ENCODE results near the gene ILK.

- no peak for TF ChIP-seq POLR2AphosphoS5 (IDR thresholded peaks at IDR 0.05; ENCODE audit: low read length)
- TF ChIP-seq TARDBP (IDR thresholded peaks at IDR 0.05; ENCODE audit: borderline replicate concordance): no peak
- TF ChIP-seq CREB1 (IDR thresholded peaks at IDR 0.05; ENCODE audit: low read depth): no peak
- no peak for TF ChIP-seq HCFC1 (IDR thresholded peaks at IDR 0.05; ENCODE audit: low read length)
- TF ChIP-seq JUND (IDR thresholded peaks at IDR 0.05; ENCODE audit: low read depth, low read length): no peak
- TF ChIP-seq, protein P1, sequence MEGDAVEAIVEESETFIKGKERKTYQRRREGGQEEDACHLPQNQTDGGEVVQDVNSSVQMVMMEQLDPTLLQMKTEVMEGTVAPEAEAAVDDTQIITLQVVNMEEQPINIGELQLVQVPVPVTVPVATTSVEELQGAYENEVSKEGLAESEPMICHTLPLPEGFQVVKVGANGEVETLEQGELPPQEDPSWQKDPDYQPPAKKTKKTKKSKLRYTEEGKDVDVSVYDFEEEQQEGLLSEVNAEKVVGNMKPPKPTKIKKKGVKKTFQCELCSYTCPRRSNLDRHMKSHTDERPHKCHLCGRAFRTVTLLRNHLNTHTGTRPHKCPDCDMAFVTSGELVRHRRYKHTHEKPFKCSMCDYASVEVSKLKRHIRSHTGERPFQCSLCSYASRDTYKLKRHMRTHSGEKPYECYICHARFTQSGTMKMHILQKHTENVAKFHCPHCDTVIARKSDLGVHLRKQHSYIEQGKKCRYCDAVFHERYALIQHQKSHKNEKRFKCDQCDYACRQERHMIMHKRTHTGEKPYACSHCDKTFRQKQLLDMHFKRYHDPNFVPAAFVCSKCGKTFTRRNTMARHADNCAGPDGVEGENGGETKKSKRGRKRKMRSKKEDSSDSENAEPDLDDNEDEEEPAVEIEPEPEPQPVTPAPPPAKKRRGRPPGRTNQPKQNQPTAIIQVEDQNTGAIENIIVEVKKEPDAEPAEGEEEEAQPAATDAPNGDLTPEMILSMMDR (IDR thresholded peaks at IDR 0.05 in 2 of 3, conservative IDR thresholded peaks at IDR 0.05 in 1 of 3; ENCODE audit: control insufficient read depth in 2 of 3, extremely low read depth in 1 of 3, insufficient read depth in 1 of 3, low read depth in 3 of 3, low read length in 3 of 3): no peak
- no peak for TF ChIP-seq TAF1 (IDR thresholded peaks at IDR 0.05; ENCODE audit: borderline replicate concordance, low read depth, low read length)
- TF ChIP-seq, protein P2, sequence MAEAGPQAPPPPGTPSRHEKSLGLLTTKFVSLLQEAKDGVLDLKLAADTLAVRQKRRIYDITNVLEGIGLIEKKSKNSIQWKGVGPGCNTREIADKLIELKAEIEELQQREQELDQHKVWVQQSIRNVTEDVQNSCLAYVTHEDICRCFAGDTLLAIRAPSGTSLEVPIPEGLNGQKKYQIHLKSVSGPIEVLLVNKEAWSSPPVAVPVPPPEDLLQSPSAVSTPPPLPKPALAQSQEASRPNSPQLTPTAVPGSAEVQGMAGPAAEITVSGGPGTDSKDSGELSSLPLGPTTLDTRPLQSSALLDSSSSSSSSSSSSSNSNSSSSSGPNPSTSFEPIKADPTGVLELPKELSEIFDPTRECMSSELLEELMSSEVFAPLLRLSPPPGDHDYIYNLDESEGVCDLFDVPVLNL (IDR thresholded peaks at IDR 0.05; ENCODE audit: low read depth, low read length): no peak
- no peak for TF ChIP-seq EGR1 (IDR thresholded peaks at IDR 0.05; ENCODE audit: borderline replicate concordance in 1 of 2, low read depth in 2 of 2, low read length in 2 of 2)
- no peak for TF ChIP-seq ZZZ3 (IDR thresholded peaks at IDR 0.05; ENCODE audit: control insufficient read depth, insufficient read length, low read depth)
- TF ChIP-seq BRCA1 (IDR thresholded peaks at IDR 0.05; ENCODE audit: low read depth, low read length): no peak
- no peak for TF ChIP-seq SPI1 (IDR thresholded peaks at IDR 0.05; ENCODE audit: borderline replicate concordance, insufficient read depth, low read depth, low read length)
- no peak for TF ChIP-seq POLR2A (IDR thresholded peaks at IDR 0.05; ENCODE audit: low read depth, low read length)
Measured at GRCh38 chr11:6599881-6600390, 3.6 kb upstream of the ILK start.

Data from GM12878 (cell line).